Measurements from ENCODE around the gene DLGAP1. TPM values are rescaled to one million over a fixed set of nuclear protein-coding genes. Genes with fewer than 3 reads are reported as not detected.
"Not testable (repeated sequence)": the region's sequence is repeated elsewhere in the genome, so short reads cannot be mapped to it uniquely, and the experiment has no call there.

Gene DLGAP1
- polyA plus RNA-seq, 1 donor from 2014 or later, result 4.5 TPM

GRCh38 chr18:3584266-3584861, 870.7 kb downstream of the DLGAP1 start:
- Histone ChIP-seq H2AFZ (ENCODE audit: low read depth, low read length) (no peak overlapping the region), H3K27ac (ENCODE audit: low read length) (no peak overlapping the region), H3K36me3 (ENCODE audit: insufficient read depth, low read length) (no peaks in the 10 kb centered on the region), H4K20me1 (ENCODE audit: insufficient read depth) (no peaks in the 10 kb centered on the region), H3K9ac (ENCODE audit: low read length) (no peak overlapping the region), H3F3A (ENCODE audit: insufficient read depth, low read length, poor library complexity, severe bottlenecking) (no peaks in the 10 kb centered on the region), H3K4me2 (ENCODE audit: low read length) (no peak overlapping the region), H3K9me2 (ENCODE audit: insufficient read depth, low read length) (no peaks in the 10 kb centered on the region), H3K9me3 (ENCODE audit: low read length) (no peaks in the 10 kb centered on the region), H3K27me3 (ENCODE audit: insufficient read depth, low read depth, low read length) (no peaks in the 10 kb centered on the region), H3K4me3 (ENCODE audit: low read length) (no peak overlapping the region), H3K79me2 (replicated peaks; ENCODE audit: insufficient read depth, low read length) (no peaks in the 10 kb centered on the region)
- TF ChIP-seq REST (IDR thresholded peaks at IDR 0.05; ENCODE audit: borderline replicate concordance) (no peak), EZH2 (IDR thresholded peaks at IDR 0.05; ENCODE audit: borderline replicate concordance, insufficient read depth, low read length, poor library complexity, severe bottlenecking) (no peak), POLR2AphosphoS5 (IDR thresholded peaks at IDR 0.05) (no peak), MXI1 (conservative IDR thresholded peaks at IDR 0.05; ENCODE audit: poor library complexity, severe bottlenecking) (no peak), RAD21 (conservative IDR thresholded peaks at IDR 0.05) (no peak)

- Histone ChIP-seq H3K4me3 (ENCODE audit: low read length) (no peak overlapping the region), H3K27ac (ENCODE audit: low read length) (no peak overlapping the region), H2AFZ (ENCODE audit: low read depth, low read length) (no peak overlapping the region), H3K9me2 (ENCODE audit: insufficient read depth, low read length) (no peaks in the 10 kb centered on the region), H3K36me3 (ENCODE audit: insufficient read depth, low read length) (no peaks in the 10 kb centered on the region), H3K4me2 (ENCODE audit: low read length) (no peak overlapping the region), H3K9me3 (ENCODE audit: low read length) (no peaks in the 10 kb centered on the region), H3F3A (ENCODE audit: insufficient read depth, low read length, poor library complexity, severe bottlenecking) (no peaks in the 10 kb centered on the region), H4K20me1 (ENCODE audit: insufficient read depth) (no peaks in the 10 kb centered on the region), H3K9ac (ENCODE audit: low read length) (no peak overlapping the region), H3K27me3 (ENCODE audit: insufficient read depth, low read depth, low read length) (no peaks in the 10 kb centered on the region), H3K79me2 (replicated peaks; ENCODE audit: insufficient read depth, low read length) (no peaks in the 10 kb centered on the region)
- TF ChIP-seq MXI1 (conservative IDR thresholded peaks at IDR 0.05; ENCODE audit: poor library complexity, severe bottlenecking) (no peak), REST (IDR thresholded peaks at IDR 0.05; ENCODE audit: borderline replicate concordance) (no peak), CTCF (IDR thresholded peaks at IDR 0.05; ENCODE audit: poor library complexity, severe bottlenecking) (no peak), POLR2AphosphoS5 (IDR thresholded peaks at IDR 0.05) (no peak), SMC3 (conservative IDR thresholded peaks at IDR 0.05; ENCODE audit: poor library complexity) (no peak), EP300 (conservative IDR thresholded peaks at IDR 0.05; ENCODE audit: poor library complexity, severe bottlenecking) (no peak), RAD21 (conservative IDR thresholded peaks at IDR 0.05) (no peak), TAF1 (IDR thresholded peaks at IDR 0.05; ENCODE audit: low read depth) (no peak), EZH2 (IDR thresholded peaks at IDR 0.05; ENCODE audit: borderline replicate concordance, insufficient read depth, low read length, poor library complexity, severe bottlenecking) (no peak)
These were observed 871.2 kb downstream of the DLGAP1 start for GRCh38 chr18:3583873-3584247.

GRCh38 chr18:3583106-3583872, 871.8 kb downstream of the DLGAP1 start:
- H4K20me1 ChIP-seq (ENCODE audit: insufficient read depth); H3K4me2 ChIP-seq (ENCODE audit: low read length); H3K9me2 ChIP-seq (ENCODE audit: insufficient read depth, low read length); H3K9me3 ChIP-seq (ENCODE audit: low read length); H2AFZ ChIP-seq (ENCODE audit: low read depth, low read length); H3K9ac ChIP-seq (ENCODE audit: low read length); H3F3A ChIP-seq (ENCODE audit: insufficient read depth, low read length, poor library complexity, severe bottlenecking); H3K79me2 ChIP-seq (replicated peaks; ENCODE audit: insufficient read depth, low read length); H3K27me3 ChIP-seq (ENCODE audit: insufficient read depth, low read depth, low read length); H3K27ac ChIP-seq (ENCODE audit: low read length); H3K36me3 ChIP-seq (ENCODE audit: insufficient read depth, low read length); H3K4me3 ChIP-seq (ENCODE audit: low read length): not testable (repeated sequence)

All from neural cell (in vitro differentiated cells).